ENCODE data around the gene RBM20.
"Not testable (repeated sequence)": the region's sequence is repeated elsewhere in the genome, so short reads cannot be mapped to it uniquely, and the experiment has no call there.

The RBM20 gene

GRCh38 chr10:110705596-110705995 is 61.5 kb downstream of the RBM20 start:
- DNase-seq (ENCODE audit: low spot score): not testable (repeated sequence)

GRCh38 chr10:110706690-110707098 is 62.6 kb downstream of the RBM20 start:
- DNase-seq (ENCODE audit: low spot score): no peak

GRCh38 chr10:110708776-110709443 is 64.8 kb downstream of the RBM20 start:
- no peak for DNase-seq (ENCODE audit: low spot score)

- DNase-seq (ENCODE audit: low spot score): no peak
Observed at GRCh38 chr10:110709444-110709828, 65.3 kb downstream of the RBM20 start.

- no peak for DNase-seq (ENCODE audit: low spot score)
Observed at GRCh38 chr10:110709964-110710587, 65.9 kb downstream of the RBM20 start.

GRCh38 chr10:110710621-110711020 is 66.5 kb downstream of the RBM20 start:
- no peak for DNase-seq (ENCODE audit: low spot score)

GRCh38 chr10:110711382-110711781 is 67.2 kb downstream of the RBM20 start:
- DNase-seq (ENCODE audit: low spot score): no peak

GRCh38 chr10:110714356-110714755 is 70.2 kb downstream of the RBM20 start:
- no peak for DNase-seq (ENCODE audit: low spot score)

GRCh38 chr10:110717781-110718589 is 73.8 kb downstream of the RBM20 start:
- no peak for DNase-seq (ENCODE audit: low spot score)

GRCh38 chr10:110721406-110722038 is 77.4 kb downstream of the RBM20 start:
- DNase-seq (ENCODE audit: low spot score): no peak

GRCh38 chr10:110723224-110723891 is 79.2 kb downstream of the RBM20 start:
- no peak for DNase-seq (ENCODE audit: low spot score)

- DNase-seq (ENCODE audit: low spot score): no peak
Observed at GRCh38 chr10:110724116-110724921, 80.2 kb downstream of the RBM20 start.

GRCh38 chr10:110724937-110725336 is 80.8 kb downstream of the RBM20 start:
- DNase-seq (ENCODE audit: low spot score): no peak

- no peak for DNase-seq (ENCODE audit: low spot score)
Observed at GRCh38 chr10:110725801-110726630, 81.9 kb downstream of the RBM20 start.

GRCh38 chr10:110727785-110728184 is 83.6 kb downstream of the RBM20 start:
- not testable (repeated sequence) for DNase-seq (ENCODE audit: low spot score)

- no peak for DNase-seq (ENCODE audit: low spot score)
Observed at GRCh38 chr10:110730345-110731050, 86.4 kb downstream of the RBM20 start.

- no peak for DNase-seq (ENCODE audit: low spot score)
Observed at GRCh38 chr10:110733218-110733952, 89.2 kb downstream of the RBM20 start.

- no peak for DNase-seq (ENCODE audit: low spot score)
Observed at GRCh38 chr10:110735620-110736027, 91.5 kb downstream of the RBM20 start.

Data from hematopoietic multipotent progenitor cell treated with erythropoietin and hydrocortisone succinate and interleukin-3 and kit ligand, for 15 days (in vitro differentiated cells).